SJCRH30 (cell line): ENCODE measurements around the gene UBB. TPM values are rescaled to one million over a fixed set of nuclear protein-coding genes. Genes with fewer than 3 reads are reported as not detected.

Experiments used
- DNase-seq, 2 experiments: peaks; one replicate each; pipeline ENCODE4 v3.0.0-alpha.2; 2015 to 2020
- H3K27ac ChIP-seq: fragments of 250-450 bp; sonication (Bioruptor Pico); 2 replicates; pipeline ENCODE4 v1.5.1; 2020; ENCODE audit warnings: mild to moderate bottlenecking, moderate library complexity
- H3K27me3 ChIP-seq: fragments of 250-450 bp; sonication (Bioruptor Pico); 2 replicates; pipeline ENCODE4 v1.5.1; 2020; ENCODE audit warnings: mild to moderate bottlenecking, moderate library complexity
- H3K36me3 ChIP-seq: fragments of 250-450 bp; sonication (Bioruptor Pico); 2 replicates; pipeline ENCODE4 v1.5.1; 2020; ENCODE audit warnings: mild to moderate bottlenecking, moderate library complexity
- H3K4me1 ChIP-seq: fragments of 250-450 bp; sonication (Bioruptor Pico); 2 replicates; pipeline ENCODE4 v1.5.1; 2020; ENCODE audit warnings: mild to moderate bottlenecking, moderate library complexity
- H3K4me3 ChIP-seq: fragments of 250-450 bp; sonication (Bioruptor Pico); 2 replicates; pipeline ENCODE4 v1.5.1; 2020; ENCODE audit warnings: mild to moderate bottlenecking, moderate library complexity
- H3K9me3 ChIP-seq: fragments of 250-450 bp; sonication (Bioruptor Pico); replicated peaks from 2 replicates; pipeline ENCODE4 v1.5.1; 2020; ENCODE audit warnings: mild to moderate bottlenecking, moderate library complexity
- total RNA-seq: library from RNA; depleted of rRNA; stranded (reverse); fragments of >200 nt; shearing (Covaris generic); gene quantifications from 2 replicates; pipeline ENCODE4 v1.2.3, GENCODE V29; 2014

The UBB gene
- total RNA-seq, 1 experiment from 2014 or later, result 2,921 TPM

- DNase-seq, result peak; percentile 36 to 51
- peak within 1 kb of the TSS; percentile 62 for H3K4me3 ChIP-seq
- no peaks in the 10 kb centered on the region for H3K27me3 ChIP-seq
- no peaks in the 10 kb centered on the region for H3K36me3 ChIP-seq
- peak within 1 kb of the TSS; percentile 15; the same call in 1 of the 2 replicates for H3K27ac ChIP-seq
- H3K9me3 ChIP-seq, result 0 out of 2 replicates have a peak, but pooled peaks cover 4% of the 10 kb centered on the region
- no peaks in the 10 kb centered on the region; the same call in 1 of the 2 replicates for H3K4me1 ChIP-seq
Measured at GRCh38 chr17:16353317-16354174, 27.3 kb upstream of the UBB start, which contains the start of gene CENPV. Gene CENPV, minus strand, starts transcription at chr17:16353469. Its CDS starts 33 bp downstream, at chr17:16353436.

GRCh38 chr17:16354585-16354984, 26.3 kb upstream of the UBB start:
- no peak overlapping the region for H3K27ac ChIP-seq
- H3K36me3 ChIP-seq, result no peaks in the 10 kb centered on the region
- H3K4me1 ChIP-seq, result no peaks in the 10 kb centered on the region; the same call in 1 of the 2 replicates
- no peaks in the 10 kb centered on the region for H3K27me3 ChIP-seq
- H3K4me3 ChIP-seq, result no peak overlapping the region
- 0 out of 2 replicates have a peak, but pooled peaks cover 4% of the 10 kb centered on the region for H3K9me3 ChIP-seq
- DNase-seq, result no peak

GRCh38 chr17:16358394-16358793, 22.5 kb upstream of the UBB start:
- Histone ChIP-seq H3K27me3 (no peaks in the 10 kb centered on the region), H3K4me3 (no peak overlapping the region), H3K4me1 (no peaks in the 10 kb centered on the region), H3K9me3 (0 out of 2 replicates have a peak, but pooled peaks cover 4% of the 10 kb centered on the region), H3K36me3 (no peaks in the 10 kb centered on the region), H3K27ac (no peak overlapping the region)
- DNase-seq, result no peak

GRCh38 chr17:16361874-16362273, 19.0 kb upstream of the UBB start:
- H3K27ac ChIP-seq, result no peak overlapping the region
- no peak overlapping the region for H3K4me3 ChIP-seq
- H3K4me1 ChIP-seq, result no peaks in the 10 kb centered on the region
- no peak for DNase-seq
- no peaks in the 10 kb centered on the region for H3K9me3 ChIP-seq
- H3K27me3 ChIP-seq, result no peaks in the 10 kb centered on the region
- no peaks in the 10 kb centered on the region for H3K36me3 ChIP-seq

- Histone ChIP-seq H3K27me3 (no peaks in the 10 kb centered on the region), H3K36me3 (no peaks in the 10 kb centered on the region), H3K4me3 (no peak overlapping the region), H3K27ac (no peak overlapping the region), H3K9me3 (no peaks in the 10 kb centered on the region), H3K4me1 (no peaks in the 10 kb centered on the region)
- peak; percentile 90 to 98 for DNase-seq
Measured at GRCh38 chr17:16363749-16364536, 16.9 kb upstream of the UBB start.

- Histone ChIP-seq H3K27me3 (no peaks in the 10 kb centered on the region), H3K9me3 (no peaks in the 10 kb centered on the region), H3K4me1 (no peaks in the 10 kb centered on the region), H3K27ac (no peak overlapping the region), H3K4me3 (no peak overlapping the region), H3K36me3 (no peaks in the 10 kb centered on the region)
- DNase-seq, result no peak
Measured at GRCh38 chr17:16364625-16365024, 16.3 kb upstream of the UBB start.

- no peaks in the 10 kb centered on the region for H3K4me1 ChIP-seq
- no peak overlapping the region for H3K27ac ChIP-seq
- no peak overlapping the region for H3K4me3 ChIP-seq
- H3K36me3 ChIP-seq, result no peaks in the 10 kb centered on the region
- DNase-seq, result peak; percentile 40 to 78
- no peaks in the 10 kb centered on the region for H3K27me3 ChIP-seq
- no peaks in the 10 kb centered on the region for H3K9me3 ChIP-seq
Measured at GRCh38 chr17:16371742-16372141, 9.1 kb upstream of the UBB start.

GRCh38 chr17:16374146-16374938, 6.5 kb upstream of the UBB start:
- no peak for DNase-seq
- Histone ChIP-seq H3K4me3 (no peak overlapping the region), H3K27ac (no peak overlapping the region), H3K36me3 (no peaks in the 10 kb centered on the region), H3K9me3 (no peaks in the 10 kb centered on the region), H3K27me3 (no peaks in the 10 kb centered on the region), H3K4me1 (no peaks in the 10 kb centered on the region)

- Histone ChIP-seq H3K27me3 (no peaks in the 10 kb centered on the region), H3K9me3 (peaks cover 7% of the 10 kb centered on the region), H3K4me1 (0 out of 2 replicates have a peak, but pooled peaks cover 4% of the 10 kb centered on the region), H3K36me3 (peaks cover 15% of the 10 kb centered on the region), H3K4me3 (no peak overlapping the region), H3K27ac (no peak overlapping the region)
- no peak for DNase-seq
Measured at GRCh38 chr17:16377941-16378341, 3.0 kb upstream of the UBB start.

GRCh38 chr17:16378636-16379282, 2.1 kb upstream of the UBB start:
- peaks cover 7% of the 10 kb centered on the region for H3K9me3 ChIP-seq
- H3K4me1 ChIP-seq, result 0 out of 2 replicates have a peak, but pooled peaks cover 4% of the 10 kb centered on the region
- H3K36me3 ChIP-seq, result peaks cover 24% of the 10 kb centered on the region
- no peak for DNase-seq
- no peak overlapping the region for H3K27ac ChIP-seq
- no peak overlapping the region for H3K4me3 ChIP-seq
- no peaks in the 10 kb centered on the region for H3K27me3 ChIP-seq

- no peak for DNase-seq
- H3K27me3 ChIP-seq, result no peaks in the 10 kb centered on the region
- H3K4me3 ChIP-seq, result no peak overlapping the region
- H3K9me3 ChIP-seq, result peaks cover 7% of the 10 kb centered on the region
- H3K27ac ChIP-seq, result no peak overlapping the region
- 0 out of 2 replicates have a peak, but pooled peaks cover 4% of the 10 kb centered on the region for H3K4me1 ChIP-seq
- H3K36me3 ChIP-seq, result peaks cover 28% of the 10 kb centered on the region
Measured at GRCh38 chr17:16379654-16380053, 1.2 kb upstream of the UBB start.

- H3K27me3 ChIP-seq, result no peaks in the 10 kb centered on the region
- peak overlapping the region; percentile 59 for H3K4me3 ChIP-seq
- 0 out of 2 replicates have a peak, but pooled peaks cover 4% of the 10 kb centered on the region for H3K4me1 ChIP-seq
- DNase-seq, result no peak
- peaks cover 7% of the 10 kb centered on the region for H3K9me3 ChIP-seq
- H3K36me3 ChIP-seq, result peaks cover 28% of the 10 kb centered on the region
- peak overlapping the region; percentile 91 for H3K27ac ChIP-seq
Measured at GRCh38 chr17:16381496-16381820, 567 bp downstream of the UBB start.

- Histone ChIP-seq H3K27me3 (no peaks in the 10 kb centered on the region), H3K4me3 (no peak overlapping the region), H3K9me3 (peaks cover 7% of the 10 kb centered on the region), H3K27ac (no peak overlapping the region), H3K4me1 (0 out of 2 replicates have a peak, but pooled peaks cover 4% of the 10 kb centered on the region), H3K36me3 (peaks cover 28% of the 10 kb centered on the region)
- DNase-seq, result no peak
Measured at GRCh38 chr17:16383216-16383615, 2.3 kb downstream of the UBB start.

- no peak overlapping the region for H3K4me3 ChIP-seq
- H3K9me3 ChIP-seq, result peaks cover 7% of the 10 kb centered on the region
- DNase-seq, result no peak
- peaks cover 28% of the 10 kb centered on the region for H3K36me3 ChIP-seq
- 0 out of 2 replicates have a peak, but pooled peaks cover 4% of the 10 kb centered on the region for H3K4me1 ChIP-seq
- no peak overlapping the region for H3K27ac ChIP-seq
- no peaks in the 10 kb centered on the region for H3K27me3 ChIP-seq
Measured at GRCh38 chr17:16383772-16384287, 2.9 kb downstream of the UBB start.
